ENCODE results near the gene PCDH12. TPM values are rescaled to one million over a fixed set of nuclear protein-coding genes. Genes with fewer than 3 reads are reported as not detected.

PCDH12 gene
- total RNA-seq, 1 donor from 2014 or later, result 1.7 TPM

- H3K4me1 Mint-ChIP-seq (ENCODE audit: low read depth, unreplicated experiment), result peaks cover 33% of the 10 kb centered on the region
These were observed 3.5 kb upstream of the PCDH12 start for GRCh38 chr5:141961466-141961865.

DNA sequence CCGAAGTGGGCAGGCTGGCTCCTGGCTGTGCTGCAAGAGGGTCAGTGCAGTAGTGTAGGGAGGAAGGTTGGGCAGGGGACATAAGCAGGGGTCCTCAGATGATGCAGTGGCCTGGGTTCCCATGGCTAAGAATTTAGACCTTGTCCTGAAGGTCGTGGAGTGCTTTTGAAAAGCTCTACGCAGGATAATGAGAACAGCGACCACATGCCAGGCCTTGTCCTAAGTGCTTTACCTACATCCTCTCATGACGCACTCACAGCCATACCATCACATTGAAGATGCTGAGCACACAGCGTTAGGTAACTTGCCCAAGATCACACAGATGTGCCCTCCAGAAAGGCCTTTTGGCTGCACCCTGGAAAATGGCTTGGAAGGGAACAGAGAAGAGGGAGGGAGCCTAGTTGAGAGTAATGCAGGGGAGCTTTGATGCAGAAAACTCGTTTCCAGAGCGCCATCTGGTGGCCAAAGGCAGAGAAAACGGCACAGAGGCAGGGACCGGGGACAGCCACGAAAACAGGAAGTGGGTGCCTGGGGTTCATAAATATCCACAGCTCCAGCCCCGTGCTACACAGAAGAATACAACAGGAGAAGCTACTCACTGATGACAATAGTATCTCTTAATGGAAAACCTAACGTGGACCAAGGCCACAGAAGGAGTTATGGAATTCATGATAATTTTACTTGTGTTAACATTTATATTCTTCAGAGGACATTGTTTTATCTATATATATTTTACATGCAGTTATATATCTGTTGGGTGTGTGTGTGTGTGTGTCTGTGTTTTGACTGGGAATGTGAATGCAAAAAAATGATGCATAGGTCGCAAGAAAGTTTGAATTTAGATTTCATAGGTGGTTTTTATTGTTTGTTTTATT is 2.7 kb upstream of the PCDH12 start:
- Mint-ChIP-seq H3K27ac (ENCODE audit: unreplicated experiment) (peak overlapping the region; percentile 83), H3K27me3 (ENCODE audit: unreplicated experiment) (peaks cover 10% of the 10 kb centered on the region), H3K9me3 (ENCODE audit: unreplicated experiment) (peaks cover 2% of the 10 kb centered on the region), H3K36me3 (ENCODE audit: unreplicated experiment) (no peaks in the 10 kb centered on the region), H3K4me1 (ENCODE audit: low read depth, unreplicated experiment) (peaks cover 33% of the 10 kb centered on the region), H3K4me3 (ENCODE audit: unreplicated experiment) (peak overlapping the region; percentile 28)
- peak; percentile 89 for DNase-seq
- TF ChIP-seq, protein P1, sequence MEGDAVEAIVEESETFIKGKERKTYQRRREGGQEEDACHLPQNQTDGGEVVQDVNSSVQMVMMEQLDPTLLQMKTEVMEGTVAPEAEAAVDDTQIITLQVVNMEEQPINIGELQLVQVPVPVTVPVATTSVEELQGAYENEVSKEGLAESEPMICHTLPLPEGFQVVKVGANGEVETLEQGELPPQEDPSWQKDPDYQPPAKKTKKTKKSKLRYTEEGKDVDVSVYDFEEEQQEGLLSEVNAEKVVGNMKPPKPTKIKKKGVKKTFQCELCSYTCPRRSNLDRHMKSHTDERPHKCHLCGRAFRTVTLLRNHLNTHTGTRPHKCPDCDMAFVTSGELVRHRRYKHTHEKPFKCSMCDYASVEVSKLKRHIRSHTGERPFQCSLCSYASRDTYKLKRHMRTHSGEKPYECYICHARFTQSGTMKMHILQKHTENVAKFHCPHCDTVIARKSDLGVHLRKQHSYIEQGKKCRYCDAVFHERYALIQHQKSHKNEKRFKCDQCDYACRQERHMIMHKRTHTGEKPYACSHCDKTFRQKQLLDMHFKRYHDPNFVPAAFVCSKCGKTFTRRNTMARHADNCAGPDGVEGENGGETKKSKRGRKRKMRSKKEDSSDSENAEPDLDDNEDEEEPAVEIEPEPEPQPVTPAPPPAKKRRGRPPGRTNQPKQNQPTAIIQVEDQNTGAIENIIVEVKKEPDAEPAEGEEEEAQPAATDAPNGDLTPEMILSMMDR (IDR thresholded peaks at IDR 0.05; ENCODE audit: partially characterized antibody, unreplicated experiment), result peak; percentile 84

More at GRCh38 chr5:141961466-141961865, 3.5 kb upstream of the PCDH12 start:
- peaks cover 2% of the 10 kb centered on the region for H3K9me3 Mint-ChIP-seq (ENCODE audit: unreplicated experiment)
- H3K36me3 Mint-ChIP-seq (ENCODE audit: unreplicated experiment), result no peaks in the 10 kb centered on the region
- no peak overlapping the region for H3K4me3 Mint-ChIP-seq (ENCODE audit: unreplicated experiment)
- H3K27ac Mint-ChIP-seq (ENCODE audit: unreplicated experiment), result no peak overlapping the region
- TF ChIP-seq, protein P1 (IDR thresholded peaks at IDR 0.05; ENCODE audit: partially characterized antibody, unreplicated experiment), result no peak
- DNase-seq, result no peak
- peaks cover 11% of the 10 kb centered on the region for H3K27me3 Mint-ChIP-seq (ENCODE audit: unreplicated experiment)

DNA sequence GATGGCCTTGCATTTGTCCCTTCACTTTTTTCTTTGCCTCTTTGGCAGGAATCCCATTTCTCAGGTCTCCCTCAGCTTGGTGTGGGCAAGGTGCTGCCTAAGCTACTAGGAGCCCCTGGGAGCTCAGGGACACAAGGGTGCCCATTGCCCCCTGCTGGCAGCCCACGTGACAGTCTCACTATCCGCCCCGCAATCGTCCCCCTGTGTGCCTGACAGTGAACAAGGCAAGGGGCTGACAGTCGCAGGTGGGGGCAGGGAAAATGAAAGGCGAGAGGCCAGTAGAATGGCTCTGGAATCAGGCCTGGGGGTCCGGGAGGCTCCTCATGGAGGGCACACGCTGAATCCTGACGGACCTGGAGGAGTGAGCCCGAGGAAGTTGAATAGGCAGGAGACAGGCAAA is 2.0 kb upstream of the PCDH12 start:
- DNase-seq, result peak; percentile 36
- H3K9me3 Mint-ChIP-seq (ENCODE audit: unreplicated experiment), result peaks cover 2% of the 10 kb centered on the region
- TF ChIP-seq, protein P1 (IDR thresholded peaks at IDR 0.05; ENCODE audit: partially characterized antibody, unreplicated experiment), result no peak

GRCh38 chr5:141958546-141959172 is 657 bp upstream of the PCDH12 start:
- TF ChIP-seq, protein P1 (IDR thresholded peaks at IDR 0.05; ENCODE audit: partially characterized antibody, unreplicated experiment), result no peak
- Mint-ChIP-seq H3K4me1 (ENCODE audit: low read depth, unreplicated experiment) (peaks cover 33% of the 10 kb centered on the region), H3K27ac (ENCODE audit: unreplicated experiment) (peak overlapping the region; percentile 93), H3K9me3 (ENCODE audit: unreplicated experiment) (peaks cover 4% of the 10 kb centered on the region), H3K36me3 (ENCODE audit: unreplicated experiment) (no peaks in the 10 kb centered on the region), H3K4me3 (ENCODE audit: unreplicated experiment) (peak overlapping the region; percentile 58), H3K27me3 (ENCODE audit: unreplicated experiment) (peaks cover 10% of the 10 kb centered on the region)
- no peak for DNase-seq

More for the DNA sequence above, 2.0 kb upstream of the PCDH12 start:
- Mint-ChIP-seq H3K4me1 (ENCODE audit: low read depth, unreplicated experiment) (peaks cover 33% of the 10 kb centered on the region), H3K36me3 (ENCODE audit: unreplicated experiment) (no peaks in the 10 kb centered on the region), H3K27me3 (ENCODE audit: unreplicated experiment) (peaks cover 10% of the 10 kb centered on the region), H3K27ac (ENCODE audit: unreplicated experiment) (peak overlapping the region; percentile 83), H3K4me3 (ENCODE audit: unreplicated experiment) (peak overlapping the region; percentile 20)
